Activated CD4-positive, CD25-positive, alpha-beta regulatory T cell treated with anti-CD3 and anti-CD28 coated beads, Interleukin-2, amount 50 U/mL, for 24 hours (primary cell): ENCODE measurements around the gene TMEM269.

Experiments used
- ATAC-seq, 2 donors: fragments of 150-1000 bp; cut with Tn5 transposase; one replicate each; pipeline ENCODE4 v1.10.0; 2021; ENCODE audit warnings: mild to moderate bottlenecking in 1 of 2, moderate library complexity in 1 of 2

Gene TMEM269

DNA sequence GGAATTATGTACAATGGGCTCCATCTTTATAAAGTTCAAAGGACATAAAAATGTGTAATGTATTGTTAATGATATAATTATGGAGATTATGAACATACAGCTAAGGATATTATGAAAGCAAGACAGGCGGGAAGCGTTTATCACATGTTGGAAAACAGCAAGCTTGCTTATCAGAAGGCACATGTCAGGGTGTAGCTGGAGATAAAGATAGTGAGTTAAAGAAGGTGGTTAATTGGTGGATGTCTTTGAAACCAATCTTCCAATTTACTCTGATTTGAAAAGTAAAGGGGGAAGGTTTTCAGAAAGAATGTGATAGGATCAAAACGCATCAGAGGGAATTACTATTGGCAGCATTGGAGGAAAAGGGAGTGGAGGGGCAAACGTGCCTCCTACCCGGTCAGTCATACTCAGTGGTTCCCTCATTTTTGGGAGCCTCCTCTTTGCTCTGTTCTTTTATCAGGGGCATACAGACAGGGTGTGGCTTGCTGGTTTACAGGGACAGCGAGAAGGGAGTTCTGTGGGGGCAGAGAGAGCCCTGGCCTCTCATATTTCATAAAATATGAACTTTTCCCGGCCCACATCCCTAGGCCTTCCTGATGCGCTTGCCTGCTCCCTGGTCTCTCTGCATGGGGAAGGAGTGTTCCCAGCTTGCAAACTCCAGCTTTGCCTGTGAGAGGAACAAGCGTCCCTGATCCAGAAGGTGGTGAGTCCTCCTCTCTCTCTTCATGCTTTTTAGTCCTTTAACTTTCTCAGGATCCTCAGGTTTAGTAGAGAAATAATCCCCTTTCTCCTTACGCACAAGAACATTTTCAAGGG is 40.5 kb downstream of the TMEM269 start:
- ATAC-seq = no peak

DNA sequence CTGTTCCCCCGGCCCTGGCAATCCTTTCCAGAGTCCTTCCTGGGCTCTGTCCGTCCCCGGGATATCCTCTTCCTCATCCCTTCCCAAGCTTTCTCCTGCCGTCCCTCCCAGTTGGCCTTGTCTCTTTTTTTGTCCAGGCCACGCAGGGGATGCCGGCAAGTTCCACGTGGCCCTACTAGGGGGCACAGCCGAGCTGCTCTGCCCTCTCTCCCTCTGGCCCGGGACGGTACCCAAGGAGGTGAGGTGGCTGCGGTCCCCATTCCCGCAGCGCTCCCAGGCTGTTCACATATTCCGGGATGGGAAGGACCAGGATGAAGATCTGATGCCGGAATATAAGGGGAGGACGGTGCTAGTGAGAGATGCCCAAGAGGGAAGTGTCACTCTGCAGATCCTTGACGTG is 45.8 kb downstream of the TMEM269 start:
- no peak for ATAC-seq

DNA sequence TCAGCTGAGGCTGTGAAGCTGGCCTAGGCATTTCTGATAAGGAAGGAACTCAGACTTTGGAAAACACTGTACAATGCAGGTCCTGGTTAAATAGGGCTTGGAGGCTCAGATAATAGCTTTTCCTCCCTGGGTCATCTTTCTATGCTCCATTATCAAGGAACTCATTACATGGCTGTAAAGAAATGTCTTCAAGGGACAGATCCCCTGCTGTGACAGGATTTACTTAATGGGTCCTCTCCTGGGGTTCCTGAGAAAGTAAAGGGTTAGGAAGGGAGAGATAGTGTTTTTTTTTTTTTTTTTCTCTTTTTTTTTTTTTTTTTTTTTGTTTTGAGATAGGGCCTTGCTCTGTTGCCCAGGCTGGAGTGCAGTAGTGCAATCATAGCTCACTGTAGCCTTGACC is 46.5 kb downstream of the TMEM269 start:
- ATAC-seq = no peak

GRCh38 chr1:42832641-42833240 is 48.0 kb downstream of the TMEM269 start:
- ATAC-seq = no peak

- no peak for ATAC-seq
Observed at GRCh38 chr1:42833981-42834380, 49.2 kb downstream of the TMEM269 start.

- ATAC-seq = no peak
Observed at GRCh38 chr1:42834803-42835202, 50.0 kb downstream of the TMEM269 start.

GRCh38 chr1:42835422-42835821 is 50.6 kb downstream of the TMEM269 start:
- ATAC-seq = no peak

- no peak for ATAC-seq
Observed at GRCh38 chr1:42837709-42838108, 52.9 kb downstream of the TMEM269 start.

DNA sequence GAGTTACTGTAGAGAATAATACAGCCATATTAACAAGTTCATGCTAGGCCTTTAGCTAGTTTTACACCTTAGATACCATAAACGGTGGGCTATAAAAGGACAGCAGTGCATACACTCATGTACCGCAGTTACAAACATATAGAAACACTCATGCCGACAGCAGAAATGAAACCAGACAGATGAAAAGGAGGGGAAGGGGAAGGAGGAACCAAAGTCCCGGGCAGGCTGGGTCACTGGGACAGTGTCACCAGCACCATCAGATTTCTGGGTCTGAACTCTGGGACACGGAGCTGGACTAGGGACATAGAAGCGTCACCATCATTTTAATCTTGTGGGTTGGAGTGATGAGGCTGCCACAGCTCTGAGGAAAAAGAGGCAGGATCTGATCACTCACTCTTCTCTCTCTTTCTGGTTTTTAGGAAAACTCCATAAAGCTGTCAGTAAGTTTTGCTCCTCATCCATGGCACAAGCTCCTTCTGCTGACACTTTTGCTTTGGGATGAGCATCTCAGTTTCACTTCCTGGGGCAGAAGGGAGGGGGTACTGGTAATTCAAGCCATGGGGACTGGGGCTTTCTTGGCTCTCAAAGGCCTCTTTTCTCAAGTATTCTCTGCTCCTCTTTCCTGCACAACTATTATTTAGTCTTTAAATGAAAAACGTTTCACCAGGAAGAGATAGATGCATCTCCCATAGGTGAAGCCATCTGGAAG is 53.8 kb downstream of the TMEM269 start:
- no peak for ATAC-seq

GRCh38 chr1:42841010-42841409 is 56.2 kb downstream of the TMEM269 start:
- ATAC-seq = no peak

DNA sequence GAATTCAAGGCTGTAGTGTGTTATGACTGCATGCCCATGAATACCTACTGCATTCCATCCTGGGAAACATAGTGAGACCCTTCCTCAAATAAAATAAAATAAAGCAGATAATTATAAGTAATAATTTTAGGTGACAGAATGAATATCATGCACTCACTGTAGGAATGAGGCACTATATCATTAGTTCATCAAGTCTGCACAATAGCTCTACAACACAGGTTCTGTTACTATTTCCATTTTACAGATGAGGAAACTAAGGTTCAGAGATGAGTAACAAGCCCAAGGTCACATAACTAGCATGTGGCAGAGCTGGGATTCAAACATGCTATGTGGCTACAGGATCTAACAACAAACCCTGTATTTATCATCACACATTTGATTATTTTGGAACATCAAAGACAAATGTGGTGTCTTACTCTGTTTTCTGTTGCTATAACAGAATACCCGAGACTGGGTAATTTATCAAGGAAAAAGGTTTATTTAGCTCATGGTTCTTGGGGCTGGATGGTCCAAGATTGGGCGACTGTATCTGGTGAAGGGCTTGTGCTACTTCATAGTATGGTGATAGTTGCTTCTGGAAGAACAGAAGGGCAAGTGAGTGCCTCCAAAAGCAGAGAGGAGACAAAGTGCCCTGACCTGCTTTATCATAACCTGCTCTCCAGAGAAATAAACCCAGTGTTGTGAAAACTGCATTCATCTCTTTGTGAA is 56.8 kb downstream of the TMEM269 start:
- no peak for ATAC-seq

DNA sequence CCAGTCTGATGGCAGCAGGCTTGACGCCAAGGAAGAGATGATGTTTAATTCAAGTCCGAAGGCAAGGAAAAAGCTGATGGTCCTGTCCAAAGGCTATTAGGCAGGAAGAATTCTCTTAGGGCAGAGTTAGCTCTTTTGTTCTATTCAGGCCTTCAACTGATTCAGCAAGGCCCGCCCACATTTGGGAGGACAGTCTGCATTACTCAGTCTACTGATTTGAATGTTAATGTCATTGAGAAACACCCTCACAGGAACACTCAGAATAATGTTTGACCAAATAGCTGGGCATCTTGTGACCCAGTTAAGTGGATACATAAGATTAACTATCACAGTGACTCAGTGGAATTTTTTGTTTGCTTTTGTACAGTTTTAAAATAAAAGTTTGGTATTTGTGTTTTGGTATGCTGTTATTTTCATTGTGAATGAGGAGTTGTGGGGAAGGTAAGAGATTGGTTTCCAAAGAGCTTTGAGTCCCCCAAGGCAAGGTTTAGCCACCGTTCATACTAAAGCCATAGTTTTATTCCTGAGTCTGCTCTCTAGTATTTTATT is 59.9 kb downstream of the TMEM269 start:
- ATAC-seq = no peak

- no peak for ATAC-seq
Observed at GRCh38 chr1:42845193-42845592, 60.4 kb downstream of the TMEM269 start.

GRCh38 chr1:42845866-42846256 is 61.1 kb downstream of the TMEM269 start:
- ATAC-seq = peak in 1 of 2 donors; percentile 1

DNA sequence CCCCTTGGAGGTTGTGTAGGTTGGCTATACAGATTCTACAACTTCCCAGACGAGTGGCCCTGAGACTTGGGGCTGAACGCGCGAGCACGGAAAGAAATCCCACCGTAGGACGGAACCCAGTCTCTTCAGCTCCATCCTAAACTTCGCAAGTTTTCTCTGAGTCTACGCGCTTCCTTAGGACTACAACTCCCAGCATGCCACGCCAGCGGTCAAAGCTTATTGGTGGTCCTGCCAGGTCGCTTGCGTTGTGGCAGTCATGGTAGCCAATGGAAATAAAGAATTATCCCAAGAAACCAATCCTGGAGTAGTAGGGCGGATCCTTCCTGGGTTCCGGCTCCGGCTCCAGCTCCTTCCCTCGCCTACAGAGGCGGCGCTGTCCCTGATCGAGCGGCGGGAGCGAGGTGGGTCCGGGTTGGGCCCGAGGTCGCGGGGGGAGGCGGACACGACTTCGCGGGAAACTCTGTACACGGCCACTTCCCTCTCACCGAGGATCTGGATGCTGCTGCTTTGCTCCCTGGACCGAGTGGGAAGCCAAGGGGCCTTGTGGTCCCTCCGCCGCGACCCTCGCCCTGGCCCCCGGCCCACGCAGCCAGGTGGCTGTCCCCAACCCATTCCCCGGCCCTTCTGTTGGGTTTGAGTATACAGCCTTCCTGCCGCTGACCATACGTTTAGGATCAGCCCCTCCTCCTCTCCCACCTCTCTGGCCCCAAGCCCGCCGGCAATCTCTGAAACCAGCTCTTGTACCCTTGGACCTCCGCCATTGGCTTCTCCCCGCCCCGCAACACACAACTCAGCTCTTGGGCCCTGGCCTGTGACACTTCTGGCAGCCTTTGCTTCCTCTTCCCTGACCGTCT is 61.7 kb downstream of the TMEM269 start, which contains the start of gene ZNF691:
Gene ZNF691, plus strand, starts transcription at position 357 of the 854 bp plus-strand sequence. CDS start 3,046 bp downstream, outside the sequence.
- peak; percentile 89 to 92 for ATAC-seq

GRCh38 chr1:42847111-42847595 is 62.4 kb downstream of the TMEM269 start:
- no peak for ATAC-seq

GRCh38 chr1:42847721-42848460 is 63.1 kb downstream of the TMEM269 start:
- peak; percentile 66 to 74 for ATAC-seq

DNA sequence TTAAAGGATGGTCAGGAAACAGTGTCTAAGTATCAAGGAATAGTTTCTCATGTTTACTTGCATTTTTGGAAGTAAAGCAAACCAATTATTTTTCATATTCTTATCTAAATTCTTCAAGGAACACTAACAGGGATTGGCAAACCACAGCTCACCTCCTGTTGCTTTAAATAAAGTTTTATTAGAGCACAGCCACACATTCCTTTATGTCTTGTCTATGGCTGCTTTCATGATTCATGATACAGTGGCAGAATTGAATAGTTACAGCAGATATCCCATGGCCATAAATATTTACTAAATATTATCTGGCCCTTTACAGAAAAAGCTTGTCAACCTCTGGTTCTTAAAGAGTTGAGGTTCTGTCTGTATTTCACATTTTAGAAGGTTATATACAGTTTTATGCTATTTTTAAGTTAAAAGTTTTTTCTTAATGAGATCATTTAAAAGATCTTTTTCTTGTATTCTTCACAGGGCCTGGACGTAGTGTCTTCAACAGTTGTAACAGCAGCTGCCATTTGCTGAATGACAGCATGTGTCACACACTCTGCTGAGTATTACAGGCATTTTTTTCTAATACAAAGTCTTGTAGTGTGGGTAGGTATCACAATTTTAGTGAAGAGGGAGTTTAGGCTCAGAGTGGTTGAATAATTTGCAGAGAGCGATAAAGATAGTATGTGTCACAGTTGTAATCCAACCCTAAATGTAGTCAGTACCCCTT is 64.2 kb downstream of the TMEM269 start:
- no peak for ATAC-seq

DNA sequence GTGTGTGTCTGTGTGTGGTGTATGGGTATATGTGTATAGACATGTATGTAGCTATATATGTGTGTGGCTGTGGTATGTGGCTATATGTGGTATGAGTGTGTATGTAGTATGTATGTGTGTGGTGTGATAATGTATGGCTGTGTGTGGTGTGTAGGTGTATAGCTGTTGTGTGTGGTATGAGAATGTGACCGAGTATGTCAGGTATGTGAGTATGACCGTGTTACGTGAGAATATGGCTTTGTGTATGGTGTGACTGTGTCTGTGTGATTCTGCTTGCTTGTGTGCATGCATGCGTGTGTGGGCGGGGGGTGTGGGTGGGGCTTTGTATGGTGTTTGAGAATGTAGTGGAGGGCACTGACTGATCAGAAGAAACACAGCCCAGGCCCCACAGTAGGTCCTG is 65.2 kb downstream of the TMEM269 start:
- ATAC-seq = no peak
